K562 (cell line): ENCODE results near the gene PPIL6. TPM values are rescaled to one million over a fixed set of nuclear protein-coding genes. Genes with fewer than 3 reads are reported as not detected.

Experiments used
- ATAC-seq: fragments of 200-7000 bp; cut with Tn5 transposase; 3 replicates; pipeline ENCODE4 v1.9.1; 2020; ENCODE audit warnings: moderate library complexity
- BruUV-seq: library from RNA; stranded (reverse); fragments of 400-500 nt; replicated peaks from 2 replicates; lab custom pipeline; 2021; lab: Mats Ljungman, UMichigan
- CTCF ChIA-PET: fragments of 300-600 bp; formaldehyde crosslinking; extraction: SDS; loops from one replicate; lab custom pipeline; 2021; ENCODE audit warnings: low intra/inter-chr PET ratio; lab: Yijun Ruan, JAX
- POLR2A ChIA-PET: fragments of 300-600, 350-650 bp; sonication (Branson Sonifier 250); formaldehyde crosslinking; extraction: SDS; loops from one replicate; lab custom pipeline; 2021; ENCODE audit warnings: antibody characterized with exemption, inconsistent platforms; lab: Yijun Ruan, JAX
- DNase-seq, 4 experiments: peaks; one replicate each; pipeline versions ENCODE4 v3.0.0 to v3.0.0-alpha.2; 2011 to 2018; ENCODE audit warnings: low spot score in 3 of 4, mixed read lengths in 3 of 4; ENCODE audit errors: extremely low read depth in 1 of 4
- FAIRE-seq: peaks from 2 replicates; lab custom pipeline; 2011; peaks lifted over from hg19 to GRCh38; lab: Jason Lieb, UNC
- H2AFZ ChIP-seq: 2 replicates; pipeline ENCODE4 v1.6.0; 2011; ENCODE audit warnings: low read depth, low read length, control low read depth, inconsistent platforms
- H3K27ac ChIP-seq: fragments of 200-600 bp; 3 replicates; pipeline ENCODE4 v1.8.0; 2011; ENCODE audit warnings: low read depth, mild to moderate bottlenecking, control low read depth, inconsistent platforms, low read length, moderate library complexity, mixed read lengths; ENCODE audit errors: extremely low read depth
- H3K27me3 ChIP-seq, 2 experiments: fragments of 300-600 bp in 1 of 2; 2 replicates in 1 of 2; 3 replicates in 1 of 2; pipeline versions ENCODE4 v1.6.0 to v1.8.0; 2011; ENCODE audit warnings: inconsistent platforms in 2 of 2, low read length in 2 of 2, mild to moderate bottlenecking in 1 of 2, mixed read lengths in 1 of 2, moderate library complexity in 1 of 2; ENCODE audit not compliant: control insufficient read depth in 2 of 2, insufficient read depth in 2 of 2
- H3K36me3 ChIP-seq: fragments of 300-600 bp; 3 replicates; pipeline ENCODE4 v1.8.0; 2011; ENCODE audit warnings: mild to moderate bottlenecking, low read length, inconsistent platforms; ENCODE audit not compliant: control insufficient read depth, insufficient read depth
- H3K4me1 ChIP-seq, 2 experiments: fragments of 200-600 bp in 1 of 2; replicated peaks in 1 of 2; 2 replicates in 1 of 2; 3 replicates in 1 of 2; pipeline versions ENCODE4 v1.5.1 to v1.8.0; 2011; ENCODE audit warnings: inconsistent platforms in 2 of 2, low read length in 2 of 2, mild to moderate bottlenecking in 1 of 2, mixed read lengths in 1 of 2, moderate library complexity in 1 of 2; ENCODE audit not compliant: control insufficient read depth in 2 of 2, insufficient read depth in 2 of 2
- H3K4me2 ChIP-seq: 2 replicates; pipeline ENCODE4 v1.6.1; 2011; ENCODE audit warnings: low read length, control low read depth, inconsistent platforms, mixed read lengths; ENCODE audit not compliant: insufficient read depth
- H3K4me3 ChIP-seq: fragments of 200-600 bp; sonication (generic), shearing (Covaris generic); 2 replicates; pipeline ENCODE4 v1.5.1; 2016; ENCODE audit warnings: control low read depth, inconsistent platforms
- H3K79me2 ChIP-seq: fragments of 200-600 bp; 3 replicates; pipeline ENCODE4 v1.8.0; 2011; ENCODE audit warnings: low read length, inconsistent platforms; ENCODE audit not compliant: control insufficient read depth, insufficient read depth
- H3K9ac ChIP-seq, 2 experiments: 2 replicates each; pipeline versions ENCODE4 v1.6.0 to v1.6.1; 2011; ENCODE audit warnings: low read depth in 2 of 2, low read length in 2 of 2, control low read depth in 1 of 2, inconsistent platforms in 1 of 2, mild to moderate bottlenecking in 1 of 2, mixed read lengths in 1 of 2; ENCODE audit not compliant: insufficient read depth in 1 of 2
- H3K9me1 ChIP-seq: one replicate; pipeline ENCODE4 v1.6.0; 2011; ENCODE audit warnings: inconsistent platforms, mild to moderate bottlenecking, low read length, moderate library complexity; ENCODE audit not compliant: control insufficient read depth, insufficient read depth
- H3K9me3 ChIP-seq: replicated peaks from 2 replicates; pipeline ENCODE4 v1.5.1; 2011; ENCODE audit warnings: low read depth, low read length, inconsistent platforms; ENCODE audit not compliant: control insufficient read depth, insufficient read depth
- H4K20me1 ChIP-seq: replicated peaks from 2 replicates; pipeline ENCODE4 v1.6.1; 2011; ENCODE audit warnings: low read length, inconsistent platforms, mixed read lengths; ENCODE audit not compliant: control insufficient read depth, insufficient read depth
- C11orf30 ChIP-seq: fragments of 450-650 bp; IDR thresholded peaks from 2 replicates; pipeline ENCODE4 v1.6.1; 2016; ENCODE audit warnings: low read depth, mild to moderate bottlenecking
- CBFA2T3 ChIP-seq: fragments of 450-650 bp; IDR thresholded peaks from 2 replicates; pipeline ENCODE4 v1.6.1; 2017
- EZH2 ChIP-seq: IDR thresholded peaks from 2 replicates; pipeline ENCODE4 v1.6.1; 2012; ENCODE audit warnings: low read depth, mild to moderate bottlenecking, inconsistent platforms, low read length, borderline replicate concordance
- MAFF ChIP-seq: IDR thresholded peaks from 2 replicates; pipeline ENCODE4 v1.6.1; 2012; ENCODE audit warnings: low read length, improper control_type of control experiment
- MAFG ChIP-seq: fragments of 450-650 bp; conservative IDR thresholded peaks from 2 replicates; pipeline ENCODE4 v1.6.1; 2016; ENCODE audit warnings: missing genetic modification characterization, missing compliant biosample characterization
- MAFK ChIP-seq: IDR thresholded peaks from 2 replicates; pipeline ENCODE4 v1.6.1; 2011; ENCODE audit warnings: low read length, improper control_type of control experiment
- NFE2 ChIP-seq: IDR thresholded peaks from 2 replicates; pipeline ENCODE4 v1.6.1; 2014; ENCODE audit warnings: antibody characterized with exemption, low read depth
- RFX1 ChIP-seq: fragments of 450-650 bp; IDR thresholded peaks from 2 replicates; pipeline ENCODE4 v1.6.1; 2016; ENCODE audit warnings: mild to moderate bottlenecking, moderate library complexity
- SMAD3 ChIP-seq: fragments of 450-650 bp; formaldehyde crosslinking; conservative IDR thresholded peaks from 2 replicates; pipeline ENCODE4 v1.4.0; 2020; ENCODE audit warnings: mild to moderate bottlenecking
- SPI1 ChIP-seq: IDR thresholded peaks from 2 replicates; pipeline ENCODE4 v1.6.1; 2011; ENCODE audit warnings: low read depth, low read length, control low read depth, borderline replicate concordance
- ZNF280A ChIP-seq: fragments of 450-650 bp; IDR thresholded peaks from 2 replicates; pipeline ENCODE4 v1.6.1; 2018; ENCODE audit warnings: mild to moderate bottlenecking, low read depth; ENCODE audit not compliant: partially characterized antibody
- ZNF316 ChIP-seq: fragments of 450-650 bp; IDR thresholded peaks from 2 replicates; pipeline ENCODE4 v1.6.1; 2016
- whole genome bisulfite sequencing: fragments of 100-300 bp; shearing (Covaris generic); methylation state at CpG from one replicate; pipeline ENCODE4 v1.1.6; 2016; ENCODE audit warnings: low coverage, mixed read lengths; ENCODE audit not compliant: insufficient coverage; ENCODE audit errors: missing lambda C conversion rate; 5-methylcytosine and 5-hydroxymethylcytosine counted together
- in situ Hi-C: fragments of 300-500 bp; cut with MboI; formaldehyde crosslinking; loops from 4 replicates; pipeline ENCODE4 v1.15.0; 2018; ENCODE audit warnings: inconsistent platforms, mixed read lengths
- intact Hi-C: fragments of 100-400 bp; cut with micrococcal nuclease; formaldehyde crosslinking; loops from 2 replicates; pipeline ENCODE4 v1.14.2; 2022
- polyA plus RNA-seq, 8 experiments: library from polyadenylated mRNA; depleted of rRNA in 4 of 8; stranded (reverse) in 5 of 8; unstranded in 3 of 8; fragments of >200 nt; fragmentation: Nextera tagmentation in 2 of 8; fragmentation: Illumina TruSeq in 1 of 8; extraction: Ambion mirVana in 2 of 8; extraction: Trizol in 1 of 8; gene quantifications; 2 replicates each; pipeline versions ENCODE4 v1.2.1 to v1.2.3, GENCODE V29; 2011 to 2014; ENCODE audit warnings: inconsistent platforms in 1 of 8, missing spikeins in 1 of 8
- total RNA-seq, 7 experiments: library from RNA; depleted of rRNA in 6 of 7; stranded (reverse); fragments of >200 nt in 6 of 7; fragmentation: Illumina TruSeq in 2 of 7; extraction: Trizol in 2 of 7; gene quantifications; 2 replicates each; pipeline versions ENCODE4 v1.2.1 to v1.2.3, GENCODE V29; 2011 to 2021; ENCODE audit warnings: low replicate concordance in 1 of 7

PPIL6 gene
- total and polyA plus RNA-seq, 9 of the 15 experiments (the other 6 are each of a cell fraction or from before 2014, with no cell fraction given): 0.03 to 0.98 (median 0.41) TPM; not detected in 1

GRCh38 chr6:109458774-109459531 is 18.5 kb upstream of the PPIL6 start:
- DNase-seq: no peak
- in situ Hi-C loops (no loop called here), intact Hi-C loops (no loop called here)
- ATAC-seq: no peak
- Histone ChIP-seq H3K4me2 (no peak overlapping the region), H4K20me1 (no peaks in the 10 kb centered on the region), H3K4me1 (peaks cover 5 to 22% of the 10 kb centered on the region in 2 experiments; a peak in 4 of 5 replicates), H3K4me3 (no peak overlapping the region), H3K9ac (no peak overlapping the region), H3K9me3 (no peaks in the 10 kb centered on the region), H3K9me1 (no peaks in the 10 kb centered on the region), H3K79me2 (peaks cover 2% of the 10 kb centered on the region; the same call in 1 of the 3 replicates), H3K27ac (no peak overlapping the region), H3K27me3 (no peaks in the 10 kb centered on the region), H3K36me3 (peaks cover 26% of the 10 kb centered on the region), H2AFZ (no peak overlapping the region)
- 59% methylated on average over 5 of the region's 5 CpGs for whole genome bisulfite sequencing
- FAIRE-seq: no peak
- ChIA-PET CTCF (no interaction called here), POLR2A (interaction anchor here (1.7 kb wide), 1 partner anchor 14 kb away, joined by 5 read pairs; no protein-coding TSS in a partner anchor)
- no TSS peak for BruUV-seq
- TF ChIP-seq SPI1 (peak; percentile 50; the same call in 1 of the 2 replicates), CBFA2T3 (peak; percentile 36; the same call in 1 of the 2 replicates), EZH2 (no peak), SMAD3 (CRISPR knock-in tag) (no peak)

- WGBS: 84% methylated on average over 6 of the region's 6 CpGs
- no TSS peak for BruUV-seq
- no peak for DNase-seq
- H3K27me3 ChIP-seq: no peaks in the 10 kb centered on the region
- ATAC-seq: no peak
- no peaks in the 10 kb centered on the region for H4K20me1 ChIP-seq
- no peaks in the 10 kb centered on the region; the same call in 2 of the 3 replicates for H3K79me2 ChIP-seq
- H3K9me3 ChIP-seq: no peaks in the 10 kb centered on the region
- H3K4me2 ChIP-seq: no peak overlapping the region
- TF ChIP-seq RFX1 (no peak), MAFG (peak; percentile 91), MAFF (peak; percentile 72; the same call in 1 of the 2 replicates), NFE2 (0 out of 2 replicates have a peak, but pooled peaks have one; percentile 8), C11orf30 (peak; percentile 94), MAFK (peak; percentile 53; the same call in 1 of the 2 replicates), ZNF280A (no peak), ZNF316 (peak; percentile 98)
- FAIRE-seq: peak; percentile 69
- ChIA-PET CTCF (no interaction called here), POLR2A (interaction anchor here (0.6 to 8.2 kb wide), 3 partner anchors 12 to 133 kb away, joined by 3 to 92 read pairs (median 4); partner anchors contain the start of genes PPIL6 and SMPD2)
- H3K27ac ChIP-seq: no peak overlapping the region
- no peak overlapping the region; a peak in 1 of 4 replicates for H3K9ac ChIP-seq
- no peak overlapping the region for H2AFZ ChIP-seq
- in situ Hi-C loops: no loop called here
- H3K36me3 ChIP-seq: peaks cover 14% of the 10 kb centered on the region
- H3K4me3 ChIP-seq: no peak overlapping the region
- H3K4me1 ChIP-seq: peaks cover 5 to 29% of the 10 kb centered on the region in 2 experiments; a peak in 4 of 5 replicates
- intact Hi-C loops: no loop called here
- H3K9me1 ChIP-seq: no peaks in the 10 kb centered on the region
These were observed 17.2 kb upstream of the PPIL6 start for GRCh38 chr6:109457562-109457996.
